Psoas muscle (tissue), 8 donors: ENCODE measurements around the gene SEMA3G. TPM values are rescaled to one million over a fixed set of nuclear protein-coding genes. Genes with fewer than 3 reads are reported as not detected.

Source experiments
- ATAC-seq, 4 donors: fragments of 200-7000 bp; cut with Tn5 transposase; one replicate each; pipeline ENCODE4 v1.9.1; 2020; ENCODE audit warnings: moderate library complexity in 3 of 4, mild to moderate bottlenecking in 2 of 4
- DNase-seq, 2 donors: peaks; one replicate each; pipeline ENCODE4 v3.0.0-alpha.2; 2020
- H3K27ac ChIP-seq: fragments of 200-600 bp; one replicate; pipeline ENCODE4 v1.8.0; 2022
- H3K27me3 ChIP-seq, 3 donors: fragments of 200-600 bp in 1 of 3; one replicate each; pipeline versions ENCODE4 v1.6.1 to v1.8.0; 2013 to 2022; ENCODE audit warnings: low read length in 2 of 3, mild to moderate bottlenecking in 2 of 3, moderate library complexity in 1 of 3; ENCODE audit not compliant: insufficient read depth in 3 of 3
- H3K36me3 ChIP-seq, 2 donors: fragments of 200-600 bp in 1 of 2; one replicate each; pipeline versions ENCODE4 v1.6.1 to v1.8.0; 2013 to 2022; ENCODE audit warnings: low read depth in 1 of 2, mild to moderate bottlenecking in 1 of 2, moderate library complexity in 1 of 2; ENCODE audit not compliant: insufficient read depth in 1 of 2
- H3K4me1 ChIP-seq: fragments of 200-600 bp; one replicate; pipeline ENCODE4 v1.8.0; 2022
- H3K4me3 ChIP-seq: fragments of 200-600 bp; one replicate; pipeline ENCODE4 v1.8.0; 2022; ENCODE audit warnings: mild to moderate bottlenecking
- H3K9me3 ChIP-seq: fragments of 200-600 bp; one replicate; pipeline ENCODE4 v1.8.0; 2022
- CTCF ChIP-seq: fragments of 200-600 bp; IDR thresholded peaks from one replicate; pipeline ENCODE4 v1.8.0; 2022; ENCODE audit warnings: antibody characterized with exemption
- WGBS, 3 donors: extraction: QIAGEN DNeasy Blood & Tissue Kit; methylation state at CpG; one replicate each; pipeline versions ENCODE4 v1.1.6 to v1.1.7; 2013; 5-methylcytosine and 5-hydroxymethylcytosine counted together
- intact Hi-C, 2 donors: fragments of 100-400 bp; cut with DNase I; formaldehyde crosslinking; loops; one replicate each; pipeline versions ENCODE4 v1.11.0 to v1.14.2; 2022
- polyA plus RNA-seq, 3 donors: library from polyadenylated mRNA; stranded (reverse); fragments of 200-250 nt; gene quantifications; one replicate each; pipeline ENCODE4 v1.2.3, GENCODE V29; 2013
- total RNA-seq, 4 donors: library from RNA; stranded (reverse); fragmentation: NEBNext Ultra II Directional in 2 of 4; extraction: Animal tissue kit (Norgen Biotek cat#: 25700) in 2 of 4; gene quantifications; one replicate each; pipeline versions ENCODE4 v1.2.1 to v1.2.4, GENCODE V29; 2021 to 2023
- donor health status: healthy with polysubstance abuse.
- donor health status: DM: no; HTN: no; CAD: no; lungs with moderate emphysema.
- donor health status: Bipolar disorder and iron deficiency.
- donor health status: healthy.
- donor health status: DM: yes; HTN: yes; CAD: no.
- donor health status: DM: no; HTN: no; CAD: no.
- donor health status: DM: no; HTN: no; CAD: no.
- donor health status: DM: yes; HTN: yes; CAD: no.

SEMA3G gene
- total and polyA plus RNA-seq, 7 donors: 6.0 to 13.8 (median 6.5) TPM

GRCh38 chr3:52428151-52429005 is 16.5 kb downstream of the SEMA3G start:
- Histone ChIP-seq H3K4me1 (peaks cover 15% of the 10 kb centered on the region), H3K27me3 (no peaks in the 10 kb centered on the region), H3K9me3 (no peaks in the 10 kb centered on the region), H3K4me3 (no peak overlapping the region), H3K36me3 (no peaks in the 10 kb centered on the region), H3K27ac (peak overlapping the region; percentile 50)
- DNase-seq: no peak
- intact Hi-C loops: loop anchor here in 1 of 2 donors (1.0 kb wide), 1 partner anchor 19 kb away; no protein-coding TSS in a partner anchor
- peak; percentile 71 to 91 (median 79) for ATAC-seq
- TF ChIP-seq CTCF: peak; percentile 78
- WGBS, 3 donors: 10 to 16% (median 11%) methylated on average over 7 of the region's 7 CpGs

- TF ChIP-seq CTCF: no peak
- WGBS, 3 donors: 55 to 65% (median 63%) methylated on average over 5 of the region's 5 CpGs
- Histone ChIP-seq H3K36me3 (no peaks in the 10 kb centered on the region), H3K27ac (no peak overlapping the region), H3K9me3 (no peaks in the 10 kb centered on the region), H3K27me3 (no peaks in the 10 kb centered on the region), H3K4me1 (no peaks in the 10 kb centered on the region), H3K4me3 (no peak overlapping the region)
- DNase-seq (peak in 1 of 2 donors; percentile 48), ATAC-seq (no peak)
- intact Hi-C loops: no loop called here
Observed at GRCh38 chr3:52423173-52423572, 21.7 kb downstream of the SEMA3G start.

GRCh38 chr3:52422669-52423068 is 22.2 kb downstream of the SEMA3G start:
- TF ChIP-seq CTCF: no peak
- DNase-seq (no peak), ATAC-seq (no peak)
- Histone ChIP-seq H3K27me3 (no peaks in the 10 kb centered on the region), H3K4me3 (no peak overlapping the region), H3K4me1 (no peaks in the 10 kb centered on the region), H3K9me3 (no peaks in the 10 kb centered on the region), H3K27ac (no peak overlapping the region), H3K36me3 (no peaks in the 10 kb centered on the region)
- 85 to 97% (median 87%) methylated on average over 3 of the region's 3 CpGs for WGBS, 3 donors
- intact Hi-C loops: no loop called here

GRCh38 chr3:52420388-52420787 is 24.5 kb downstream of the SEMA3G start:
- ATAC-seq: no peak
- TF ChIP-seq CTCF: no peak
- H3K27me3 ChIP-seq: no peaks in the 10 kb centered on the region
- peaks cover 0 to 6% of the 10 kb centered on the region in 2 donors for H3K36me3 ChIP-seq
- intact Hi-C loops: no loop called here
- no peak overlapping the region for H3K27ac ChIP-seq
- no peak for DNase-seq
- H3K4me3 ChIP-seq: no peak overlapping the region
- H3K4me1 ChIP-seq: no peaks in the 10 kb centered on the region
- H3K9me3 ChIP-seq: no peaks in the 10 kb centered on the region
- WGBS, 3 donors: 68 to 91% (median 70%) methylated on average over 2 of the region's 2 CpGs
